HEK293 (cell line): ENCODE results near the gene ACP7.

Source experiments
- CTCF ChIA-PET: fragments of 350-600 bp; formaldehyde crosslinking; extraction: SDS; loops from one replicate; lab custom pipeline; 2021; ENCODE audit warnings: antibody characterized with exemption; lab: Yijun Ruan, JAX
- POLR2A ChIA-PET: fragments of 300-600 bp; formaldehyde crosslinking; extraction: SDS; loops from one replicate; lab custom pipeline; 2020; ENCODE audit warnings: antibody characterized with exemption, inconsistent platforms; lab: Yijun Ruan, JAX
- H3K27ac ChIP-seq: fragments of 200-500 bp; sonication (Bioruptor generic); 2 replicates; pipeline ENCODE4 v1.5.1; 2014; ENCODE audit warnings: low read depth, low read length, control low read depth, inconsistent platforms; ENCODE audit errors: extremely low read depth
- H3K36me3 ChIP-seq, 2 experiments: fragments of 200-500 bp in 1 of 2; sonication (Bioruptor generic) in 1 of 2; 1 replicate in 1 of 2; 2 replicates in 1 of 2; pipeline ENCODE4 v1.5.1; 2014 to 2017; ENCODE audit warnings: inconsistent platforms in 2 of 2, low read length in 2 of 2; ENCODE audit not compliant: control insufficient read depth in 2 of 2, insufficient read depth in 1 of 2
- H3K4me1 ChIP-seq: fragments of 200-500 bp; sonication (Bioruptor generic); 2 replicates; pipeline ENCODE4 v1.5.1; 2014; ENCODE audit warnings: mild to moderate bottlenecking, low read length, inconsistent platforms; ENCODE audit not compliant: control insufficient read depth, insufficient read depth
- H3K4me3 ChIP-seq: 2 replicates; pipeline ENCODE4 v1.5.1; 2011; ENCODE audit warnings: low read depth, mild to moderate bottlenecking, control low read depth, low read length, moderate library complexity
- H3K9me3 ChIP-seq: fragments of 200-500 bp; sonication (Bioruptor generic); 2 replicates; pipeline ENCODE4 v1.5.1; 2014; ENCODE audit warnings: low read depth, low read length, inconsistent platforms; ENCODE audit not compliant: control insufficient read depth, insufficient read depth
- HOXA7 ChIP-seq: sonication (generic); formaldehyde crosslinking; IDR thresholded peaks from 2 replicates; pipeline ENCODE4 v1.8.1; 2022; ENCODE audit warnings: missing genetic modification reagents, borderline replicate concordance
- SP3 ChIP-seq: fragments of 450-650 bp; formaldehyde crosslinking; IDR thresholded peaks from 2 replicates; pipeline ENCODE4 v1.5.1; 2016; ENCODE audit warnings: missing biosample characterization, missing genetic modification characterization
- TRIM28 ChIP-seq: IDR thresholded peaks from 2 replicates; pipeline ENCODE4 v1.6.1; 2011; ENCODE audit warnings: low read length, control low read depth, borderline replicate concordance
- ZBTB1 ChIP-seq: fragments of 450-650 bp; formaldehyde crosslinking; IDR thresholded peaks from 2 replicates; pipeline ENCODE4 v1.5.1; 2016; ENCODE audit warnings: missing biosample characterization, missing genetic modification characterization
- ZNF112 ChIP-seq: fragments of 450-650 bp; formaldehyde crosslinking; IDR thresholded peaks from 2 replicates; pipeline ENCODE4 v1.5.0; 2017; ENCODE audit warnings: missing biosample characterization, missing genetic modification characterization
- ZNF140 ChIP-seq: fragments of 450-650 bp; formaldehyde crosslinking; IDR thresholded peaks from 2 replicates; pipeline ENCODE4 v1.5.1; 2016; ENCODE audit warnings: missing biosample characterization, missing genetic modification characterization
- ZNF146 ChIP-seq: fragments of 450-650 bp; formaldehyde crosslinking; IDR thresholded peaks from 2 replicates; pipeline ENCODE4 v1.5.1; 2016; ENCODE audit warnings: missing biosample characterization, missing genetic modification characterization
- ZNF155 ChIP-seq: fragments of 450-650 bp; formaldehyde crosslinking; IDR thresholded peaks from 2 replicates; pipeline ENCODE4 v1.5.1; 2016; ENCODE audit warnings: missing biosample characterization, missing genetic modification characterization
- ZNF391 ChIP-seq: fragments of 450-650 bp; formaldehyde crosslinking; IDR thresholded peaks from 2 replicates; pipeline ENCODE4 v1.5.1; 2016; ENCODE audit warnings: low read depth, missing biosample characterization, missing genetic modification characterization, borderline replicate concordance
- ZNF473 ChIP-seq: fragments of 450-650 bp; formaldehyde crosslinking; IDR thresholded peaks from 2 replicates; pipeline ENCODE4 v1.5.1; 2017; ENCODE audit warnings: missing biosample characterization, missing genetic modification characterization
- ZNF544 ChIP-seq: fragments of 450-650 bp; formaldehyde crosslinking; IDR thresholded peaks from 2 replicates; pipeline ENCODE4 v1.5.0; 2017; ENCODE audit warnings: missing biosample characterization, missing genetic modification characterization
- ZNF558 ChIP-seq: fragments of 450-650 bp; formaldehyde crosslinking; IDR thresholded peaks from 2 replicates; pipeline ENCODE4 v1.5.1; 2016; ENCODE audit warnings: missing biosample characterization, missing genetic modification characterization
- ZNF776 ChIP-seq: fragments of 450-650 bp; formaldehyde crosslinking; IDR thresholded peaks from 2 replicates; pipeline ENCODE4 v1.5.0; 2017; ENCODE audit warnings: missing biosample characterization, missing genetic modification characterization, borderline replicate concordance
- ZNF785 ChIP-seq: fragments of 450-650 bp; formaldehyde crosslinking; IDR thresholded peaks from 2 replicates; pipeline ENCODE4 v1.5.1; 2016; ENCODE audit warnings: missing biosample characterization, missing genetic modification characterization
- ZNF791 ChIP-seq: fragments of 450-650 bp; formaldehyde crosslinking; IDR thresholded peaks from 2 replicates; pipeline ENCODE4 v1.5.1; 2016; ENCODE audit warnings: missing biosample characterization, missing genetic modification characterization
- ZNF837 ChIP-seq: fragments of 450-650 bp; formaldehyde crosslinking; IDR thresholded peaks from 2 replicates; pipeline ENCODE4 v1.5.1; 2016; ENCODE audit warnings: missing biosample characterization, missing genetic modification characterization
- TF ChIP-seq, protein P1 (sequence below): fragments of 450-650 bp; formaldehyde crosslinking; IDR thresholded peaks from 2 replicates; pipeline ENCODE4 v1.5.1; 2016; ENCODE audit warnings: missing biosample characterization, missing genetic modification characterization
- TF ChIP-seq, protein P2 (sequence below): fragments of 450-650 bp; IDR thresholded peaks from 2 replicates; pipeline ENCODE4 v1.5.1; 2018; ENCODE audit warnings: missing biosample characterization, mild to moderate bottlenecking, missing genetic modification characterization
- TF ChIP-seq, protein P3 (sequence below): fragments of 450-650 bp; formaldehyde crosslinking; IDR thresholded peaks from 2 replicates; pipeline ENCODE4 v1.5.1; 2016; ENCODE audit warnings: missing biosample characterization, missing genetic modification characterization
- TF ChIP-seq, protein P4 (sequence below): fragments of 450-650 bp; formaldehyde crosslinking; IDR thresholded peaks from 2 replicates; pipeline ENCODE4 v1.5.1; 2016; ENCODE audit warnings: missing biosample characterization, missing genetic modification characterization
- TF ChIP-seq, protein P5 (sequence below): fragments of 450-650 bp; formaldehyde crosslinking; IDR thresholded peaks from 2 replicates; pipeline ENCODE4 v1.5.1; 2016; ENCODE audit warnings: missing biosample characterization, missing genetic modification characterization

Gene ACP7

DNA sequence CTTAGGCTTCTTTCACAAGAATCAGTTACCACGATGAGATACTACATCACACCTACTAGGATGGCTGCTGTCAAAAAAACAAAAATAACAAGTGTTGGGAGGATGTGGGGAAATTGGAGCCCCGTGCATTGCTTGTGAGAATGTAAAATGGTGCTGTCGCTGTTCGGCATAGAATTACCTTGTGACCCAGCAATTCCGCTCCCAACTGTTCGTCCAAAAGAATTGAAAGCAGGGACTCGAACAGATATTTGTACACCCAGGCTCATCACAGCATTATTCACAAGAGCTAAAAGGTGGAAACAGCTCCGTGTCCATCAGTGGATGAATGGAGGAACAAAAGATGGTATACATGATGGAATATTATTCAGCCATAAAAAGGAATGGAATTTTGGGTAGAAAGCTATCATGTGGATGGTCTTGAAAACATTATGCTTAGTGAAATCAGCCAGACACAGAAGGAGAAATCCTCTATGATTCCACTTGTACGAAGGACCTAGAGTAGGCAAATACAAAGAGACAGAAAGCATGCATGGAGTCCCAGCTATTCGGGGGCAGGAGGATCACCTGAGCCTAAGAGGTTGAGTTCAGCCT lies 64.9 kb downstream of the ACP7 start:
- TF ChIP-seq, protein P1, sequence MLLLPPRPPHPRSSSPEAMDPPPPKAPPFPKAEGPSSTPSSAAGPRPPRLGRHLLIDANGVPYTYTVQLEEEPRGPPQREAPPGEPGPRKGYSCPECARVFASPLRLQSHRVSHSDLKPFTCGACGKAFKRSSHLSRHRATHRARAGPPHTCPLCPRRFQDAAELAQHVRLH (tag by site-specific recombination): 0 out of 2 replicates have a peak, but pooled peaks have one; percentile 63
- TF ChIP-seq ZNF146 (tag by site-specific recombination): peak; percentile 96
- TF ChIP-seq SP3 (tag by site-specific recombination): no peak
- peak; percentile 100 for TF ChIP-seq ZNF140 (tag by site-specific recombination)
- TF ChIP-seq, all 188 proteins: peak for 3
- ChIA-PET POLR2A (no interaction called here), CTCF (interaction anchor here (1.5 kb wide), 1 partner anchor 8 kb away, joined by 6 read pairs; no protein-coding TSS in a partner anchor)
- peaks cover 9% of the 10 kb centered on the region for H3K4me1 ChIP-seq
- H3K4me3 ChIP-seq: no peak overlapping the region
- H3K9me3 ChIP-seq: peaks cover 7% of the 10 kb centered on the region
- H3K27ac ChIP-seq: no peak overlapping the region
- peaks cover 6 to 19% of the 10 kb centered on the region in 2 experiments; a peak in 2 of 3 replicates for H3K36me3 ChIP-seq

DNA sequence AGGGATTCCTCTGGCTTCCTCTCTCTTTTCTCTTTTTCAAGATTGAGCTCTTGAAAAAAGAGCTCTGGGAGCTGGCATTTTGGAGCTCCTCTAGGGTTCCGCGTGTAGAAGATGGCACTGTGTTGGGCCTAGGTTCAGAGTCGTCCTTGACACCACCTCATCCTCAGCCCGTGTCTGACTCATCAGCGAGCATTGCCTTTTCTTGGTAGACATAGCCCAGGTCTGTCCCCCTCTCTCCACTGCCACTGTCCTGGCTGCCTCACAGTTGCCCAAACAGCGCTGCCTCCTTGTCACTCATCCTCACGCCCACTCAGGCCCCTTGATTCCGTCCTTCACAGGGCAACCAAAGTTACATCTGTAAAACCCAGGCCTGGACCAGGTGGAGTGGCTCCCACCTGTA lies 66.1 kb downstream of the ACP7 start:
- peaks cover 7% of the 10 kb centered on the region for H3K9me3 ChIP-seq
- POLR2A ChIA-PET: interaction anchor here (1.1 kb wide), 1 partner anchor 192 kb away, joined by 3 read pairs; the partner anchor contains the start of gene SAMD4B
- TF ChIP-seq TRIM28 (no peak), ZNF155 (tag by site-specific recombination) (no peak), ZNF791 (no peak), ZNF558 (tag by site-specific recombination) (no peak), ZBTB1 (tag by site-specific recombination) (no peak), ZNF391 (no peak), HOXA7 (no peak), ZNF473 (no peak), ZNF785 (no peak), ZNF776 (tag by site-specific recombination) (no peak), ZNF544 (tag by site-specific recombination) (no peak), ZNF112 (tag by site-specific recombination) (no peak), ZNF837 (tag by site-specific recombination) (no peak)
- TF ChIP-seq, protein P2, sequence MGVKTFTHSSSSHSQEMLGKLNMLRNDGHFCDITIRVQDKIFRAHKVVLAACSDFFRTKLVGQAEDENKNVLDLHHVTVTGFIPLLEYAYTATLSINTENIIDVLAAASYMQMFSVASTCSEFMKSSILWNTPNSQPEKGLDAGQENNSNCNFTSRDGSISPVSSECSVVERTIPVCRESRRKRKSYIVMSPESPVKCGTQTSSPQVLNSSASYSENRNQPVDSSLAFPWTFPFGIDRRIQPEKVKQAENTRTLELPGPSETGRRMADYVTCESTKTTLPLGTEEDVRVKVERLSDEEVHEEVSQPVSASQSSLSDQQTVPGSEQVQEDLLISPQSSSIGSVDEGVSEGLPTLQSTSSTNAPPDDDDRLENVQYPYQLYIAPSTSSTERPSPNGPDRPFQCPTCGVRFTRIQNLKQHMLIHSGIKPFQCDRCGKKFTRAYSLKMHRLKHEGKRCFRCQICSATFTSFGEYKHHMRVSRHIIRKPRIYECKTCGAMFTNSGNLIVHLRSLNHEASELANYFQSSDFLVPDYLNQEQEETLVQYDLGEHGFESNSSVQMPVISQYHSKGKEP (tag by site-specific recombination): no peak
- TF ChIP-seq, protein P3, sequence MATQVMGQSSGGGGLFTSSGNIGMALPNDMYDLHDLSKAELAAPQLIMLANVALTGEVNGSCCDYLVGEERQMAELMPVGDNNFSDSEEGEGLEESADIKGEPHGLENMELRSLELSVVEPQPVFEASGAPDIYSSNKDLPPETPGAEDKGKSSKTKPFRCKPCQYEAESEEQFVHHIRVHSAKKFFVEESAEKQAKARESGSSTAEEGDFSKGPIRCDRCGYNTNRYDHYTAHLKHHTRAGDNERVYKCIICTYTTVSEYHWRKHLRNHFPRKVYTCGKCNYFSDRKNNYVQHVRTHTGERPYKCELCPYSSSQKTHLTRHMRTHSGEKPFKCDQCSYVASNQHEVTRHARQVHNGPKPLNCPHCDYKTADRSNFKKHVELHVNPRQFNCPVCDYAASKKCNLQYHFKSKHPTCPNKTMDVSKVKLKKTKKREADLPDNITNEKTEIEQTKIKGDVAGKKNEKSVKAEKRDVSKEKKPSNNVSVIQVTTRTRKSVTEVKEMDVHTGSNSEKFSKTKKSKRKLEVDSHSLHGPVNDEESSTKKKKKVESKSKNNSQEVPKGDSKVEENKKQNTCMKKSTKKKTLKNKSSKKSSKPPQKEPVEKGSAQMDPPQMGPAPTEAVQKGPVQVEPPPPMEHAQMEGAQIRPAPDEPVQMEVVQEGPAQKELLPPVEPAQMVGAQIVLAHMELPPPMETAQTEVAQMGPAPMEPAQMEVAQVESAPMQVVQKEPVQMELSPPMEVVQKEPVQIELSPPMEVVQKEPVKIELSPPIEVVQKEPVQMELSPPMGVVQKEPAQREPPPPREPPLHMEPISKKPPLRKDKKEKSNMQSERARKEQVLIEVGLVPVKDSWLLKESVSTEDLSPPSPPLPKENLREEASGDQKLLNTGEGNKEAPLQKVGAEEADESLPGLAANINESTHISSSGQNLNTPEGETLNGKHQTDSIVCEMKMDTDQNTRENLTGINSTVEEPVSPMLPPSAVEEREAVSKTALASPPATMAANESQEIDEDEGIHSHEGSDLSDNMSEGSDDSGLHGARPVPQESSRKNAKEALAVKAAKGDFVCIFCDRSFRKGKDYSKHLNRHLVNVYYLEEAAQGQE (tag by site-specific recombination): no peak
- TF ChIP-seq, protein P4, sequence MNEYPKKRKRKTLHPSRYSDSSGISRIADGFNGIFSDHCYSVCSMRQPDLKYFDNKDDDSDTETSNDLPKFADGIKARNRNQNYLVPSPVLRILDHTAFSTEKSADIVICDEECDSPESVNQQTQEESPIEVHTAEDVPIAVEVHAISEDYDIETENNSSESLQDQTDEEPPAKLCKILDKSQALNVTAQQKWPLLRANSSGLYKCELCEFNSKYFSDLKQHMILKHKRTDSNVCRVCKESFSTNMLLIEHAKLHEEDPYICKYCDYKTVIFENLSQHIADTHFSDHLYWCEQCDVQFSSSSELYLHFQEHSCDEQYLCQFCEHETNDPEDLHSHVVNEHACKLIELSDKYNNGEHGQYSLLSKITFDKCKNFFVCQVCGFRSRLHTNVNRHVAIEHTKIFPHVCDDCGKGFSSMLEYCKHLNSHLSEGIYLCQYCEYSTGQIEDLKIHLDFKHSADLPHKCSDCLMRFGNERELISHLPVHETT (tag by site-specific recombination): no peak
- TF ChIP-seq, protein P5, sequence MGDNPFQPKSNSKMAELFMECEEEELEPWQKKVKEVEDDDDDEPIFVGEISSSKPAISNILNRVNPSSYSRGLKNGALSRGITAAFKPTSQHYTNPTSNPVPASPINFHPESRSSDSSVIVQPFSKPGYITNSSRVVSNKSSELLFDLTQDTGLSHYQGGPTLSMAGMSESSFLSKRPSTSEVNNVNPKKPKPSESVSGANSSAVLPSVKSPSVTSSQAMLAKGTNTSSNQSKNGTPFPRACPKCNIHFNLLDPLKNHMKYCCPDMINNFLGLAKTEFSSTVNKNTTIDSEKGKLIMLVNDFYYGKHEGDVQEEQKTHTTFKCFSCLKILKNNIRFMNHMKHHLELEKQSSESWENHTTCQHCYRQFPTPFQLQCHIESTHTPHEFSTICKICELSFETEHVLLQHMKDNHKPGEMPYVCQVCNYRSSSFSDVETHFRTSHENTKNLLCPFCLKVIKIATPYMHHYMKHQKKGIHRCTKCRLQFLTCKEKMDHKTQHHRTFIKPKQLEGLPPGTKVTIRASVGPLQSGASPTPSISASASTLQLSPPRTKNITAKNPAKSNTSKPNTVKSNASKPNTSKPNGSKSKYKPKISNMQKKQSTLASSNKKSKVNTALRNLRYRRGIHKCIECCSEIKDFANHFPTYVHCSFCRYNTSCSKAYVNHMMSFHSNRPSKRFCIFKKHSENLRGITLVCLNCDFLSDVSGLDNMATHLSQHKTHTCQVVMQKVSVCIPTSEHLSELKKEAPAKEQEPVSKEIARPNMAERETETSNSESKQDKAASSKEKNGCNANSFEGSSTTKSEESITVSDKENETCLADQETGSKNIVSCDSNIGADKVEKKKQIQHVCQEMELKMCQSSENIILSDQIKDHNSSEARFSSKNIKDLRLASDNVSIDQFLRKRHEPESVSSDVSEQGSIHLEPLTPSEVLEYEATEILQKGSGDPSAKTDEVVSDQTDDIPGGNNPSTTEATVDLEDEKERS: no peak
- H3K27ac ChIP-seq: no peak overlapping the region
- CTCF ChIA-PET: interaction anchor here (0.9 to 1.5 kb wide), 4 partner anchors 9 to 99 kb away, joined by 3 to 6 read pairs (median 4); no protein-coding TSS in a partner anchor
- H3K36me3 ChIP-seq: peaks cover 6 to 20% of the 10 kb centered on the region in 2 experiments; a peak in 2 of 3 replicates
- H3K4me3 ChIP-seq: no peak overlapping the region
- peaks cover 10% of the 10 kb centered on the region for H3K4me1 ChIP-seq
